ENCODE data around the gene RAB27A.

Gene RAB27A

GRCh38 chr15:55164284-55164683 is 125.3 kb downstream of the RAB27A start:
- DNase-seq (ENCODE audit: low read depth) = no peak
- H3K4me3 ChIP-seq (ENCODE audit: control insufficient read depth, low read depth, low read length) = no peak overlapping the region
- no peak for TF ChIP-seq CTCF (conservative IDR thresholded peaks at IDR 0.05; ENCODE audit: control insufficient read depth, insufficient read depth, low read depth, low read length)
